ENCODE measurements around the gene SMYD3.

DNA sequence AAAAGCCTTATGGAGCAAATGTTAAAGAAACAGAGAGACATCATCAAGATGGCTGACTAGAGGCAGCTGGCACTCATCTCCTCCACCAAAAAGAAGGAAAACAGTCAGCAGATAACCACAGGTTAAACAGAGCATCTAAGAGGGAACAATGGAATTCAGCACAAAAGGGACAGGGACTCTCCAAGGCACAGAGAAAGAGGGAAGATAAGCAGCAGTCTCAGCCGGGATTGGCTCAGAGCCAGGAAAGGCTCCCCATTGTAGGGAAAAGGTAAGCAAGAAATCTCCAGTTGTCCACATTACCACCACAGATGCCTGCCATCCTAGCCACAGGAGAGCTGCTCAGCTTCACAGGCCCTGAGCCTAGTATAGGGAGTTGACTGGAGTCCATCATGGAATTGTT is 605.5 kb downstream of the SMYD3 start:
- TF ChIP-seq EZH2phosphoT487 (IDR thresholded peaks at IDR 0.05; ENCODE audit: borderline replicate concordance, low read length) = no peak
- TF ChIP-seq, protein P1, sequence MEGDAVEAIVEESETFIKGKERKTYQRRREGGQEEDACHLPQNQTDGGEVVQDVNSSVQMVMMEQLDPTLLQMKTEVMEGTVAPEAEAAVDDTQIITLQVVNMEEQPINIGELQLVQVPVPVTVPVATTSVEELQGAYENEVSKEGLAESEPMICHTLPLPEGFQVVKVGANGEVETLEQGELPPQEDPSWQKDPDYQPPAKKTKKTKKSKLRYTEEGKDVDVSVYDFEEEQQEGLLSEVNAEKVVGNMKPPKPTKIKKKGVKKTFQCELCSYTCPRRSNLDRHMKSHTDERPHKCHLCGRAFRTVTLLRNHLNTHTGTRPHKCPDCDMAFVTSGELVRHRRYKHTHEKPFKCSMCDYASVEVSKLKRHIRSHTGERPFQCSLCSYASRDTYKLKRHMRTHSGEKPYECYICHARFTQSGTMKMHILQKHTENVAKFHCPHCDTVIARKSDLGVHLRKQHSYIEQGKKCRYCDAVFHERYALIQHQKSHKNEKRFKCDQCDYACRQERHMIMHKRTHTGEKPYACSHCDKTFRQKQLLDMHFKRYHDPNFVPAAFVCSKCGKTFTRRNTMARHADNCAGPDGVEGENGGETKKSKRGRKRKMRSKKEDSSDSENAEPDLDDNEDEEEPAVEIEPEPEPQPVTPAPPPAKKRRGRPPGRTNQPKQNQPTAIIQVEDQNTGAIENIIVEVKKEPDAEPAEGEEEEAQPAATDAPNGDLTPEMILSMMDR (IDR thresholded peaks at IDR 0.05; ENCODE audit: low read depth, low read length, poor library complexity, severe bottlenecking) = no peak

All from DOHH2 (cell line).